SH-SY5Y (cell line): ENCODE data around the gene MIER2.

Source experiments
- GATA2 ChIP-seq: IDR thresholded peaks from 2 replicates; pipeline ENCODE4 v1.6.1; 2011; ENCODE audit warnings: mild to moderate bottlenecking, low read depth, low read length
- GATA3 ChIP-seq: IDR thresholded peaks from 2 replicates; pipeline ENCODE4 v1.6.1; 2011; ENCODE audit warnings: low read depth, mild to moderate bottlenecking, low read length, moderate library complexity

- no peak for TF ChIP-seq GATA2
- no peak for TF ChIP-seq GATA3
Measured at GRCh38 chr19:279231-279630, 65.4 kb downstream of the MIER2 start.
